ENCODE measurements around the gene BMP5.
A peak's percentile ranks its signal among the peaks of the same experiment; 100 is the strongest.

Gene BMP5

GRCh38 chr6:55870181-55870813 lies 5.1 kb downstream of the BMP5 start:
- no peak for DNase-seq

DNA sequence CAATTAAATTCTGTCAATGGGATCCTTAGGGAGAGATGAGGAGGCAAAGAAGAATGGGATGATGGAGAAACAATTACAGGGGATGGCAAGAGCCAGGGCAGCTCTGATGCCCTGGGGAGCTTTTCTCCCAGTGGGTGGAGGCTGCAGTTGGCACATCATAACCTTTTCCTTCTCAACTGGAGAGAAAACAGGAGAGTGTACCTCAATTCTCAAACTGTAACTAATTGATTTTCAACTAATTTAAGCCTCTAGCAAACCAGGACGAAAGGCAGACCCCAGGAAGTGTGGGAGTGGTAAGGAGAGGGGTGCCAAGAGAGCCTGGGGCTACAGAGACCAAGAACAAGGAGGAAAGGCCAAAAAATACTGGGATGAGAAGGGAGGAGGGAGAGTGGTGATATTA lies 5.7 kb downstream of the BMP5 start:
- no peak for DNase-seq

DNA sequence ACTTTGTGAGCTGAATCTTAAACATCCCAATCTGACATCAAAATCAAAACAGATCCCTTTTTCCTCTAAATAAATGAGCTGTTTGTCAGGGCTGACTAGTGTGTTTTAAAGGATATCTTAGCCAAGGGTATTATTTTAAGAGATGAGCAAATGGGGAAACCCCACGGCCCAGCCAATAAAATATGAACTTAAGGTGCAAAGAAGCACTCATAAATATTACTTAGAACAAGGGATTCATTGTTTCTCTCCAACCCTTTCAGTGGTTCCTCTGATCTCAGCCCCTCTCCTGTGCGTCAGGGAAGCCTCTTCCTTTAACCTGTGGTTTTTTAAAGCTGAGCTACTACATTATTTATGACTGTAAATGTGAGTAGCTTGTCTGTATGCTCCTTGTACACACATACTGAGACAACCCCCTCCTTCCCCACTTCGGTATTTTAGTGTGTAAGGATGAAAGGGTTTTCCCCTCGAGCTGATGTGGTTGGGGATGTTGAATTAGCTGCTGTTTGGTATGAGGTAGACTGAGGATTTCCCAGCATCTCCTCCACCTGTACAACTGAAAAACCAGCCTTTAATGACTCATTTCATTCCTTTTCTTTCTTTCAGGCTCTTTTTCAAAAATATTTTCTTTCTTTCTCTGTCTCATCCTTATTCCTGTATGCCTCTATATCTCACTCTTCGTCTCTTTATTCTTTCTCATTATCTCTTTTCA lies 6.5 kb downstream of the BMP5 start:
- no peak for DNase-seq

GRCh38 chr6:55868176-55868575 lies 7.2 kb downstream of the BMP5 start:
- DNase-seq: no peak

GRCh38 chr6:55866128-55866527 lies 9.3 kb downstream of the BMP5 start:
- no peak for DNase-seq

- no peak for DNase-seq
Measured at GRCh38 chr6:55853008-55854001, 22.1 kb downstream of the BMP5 start.

DNA sequence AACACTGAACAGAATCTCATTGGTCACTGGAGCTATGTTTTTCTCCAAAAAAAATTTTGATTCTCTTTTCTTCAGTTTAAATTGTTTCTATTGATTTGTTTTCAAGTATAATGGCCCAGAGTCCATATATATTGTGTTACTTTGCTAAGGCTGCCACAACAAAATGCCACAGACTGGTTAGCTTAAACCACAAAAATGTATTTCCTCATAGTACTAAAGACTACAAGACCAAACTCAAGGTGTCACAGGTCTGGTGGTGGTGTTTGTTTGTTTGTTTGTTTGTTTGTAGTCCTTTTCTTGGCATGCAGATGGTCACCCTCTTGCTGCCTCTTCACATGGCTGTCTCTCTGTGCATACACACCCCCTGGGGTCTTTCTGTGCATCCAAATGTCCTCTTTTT lies 34.0 kb downstream of the BMP5 start:
- DNase-seq: no peak

GRCh38 chr6:55839080-55839479 lies 36.3 kb downstream of the BMP5 start:
- no peak for DNase-seq

DNA sequence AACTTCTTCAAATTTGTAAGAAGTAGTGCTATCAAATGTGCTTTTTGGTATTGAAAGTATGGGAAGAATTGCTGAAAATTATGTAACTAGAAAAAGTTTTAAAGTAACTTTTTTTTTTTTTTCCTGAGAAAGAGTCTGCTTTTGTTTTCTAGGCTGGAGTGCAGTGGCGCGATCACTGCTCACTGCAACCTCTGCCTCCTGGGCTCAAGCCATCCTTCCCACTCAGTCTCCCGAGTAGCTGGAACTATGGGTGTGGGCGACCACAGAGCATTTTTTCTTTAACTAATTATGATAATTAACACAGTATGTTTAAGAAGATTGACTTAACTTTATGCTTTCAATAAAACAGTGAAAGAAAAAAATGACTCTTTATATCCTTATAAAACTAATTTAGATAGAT lies 38.4 kb downstream of the BMP5 start:
- DNase-seq: no peak

DNA sequence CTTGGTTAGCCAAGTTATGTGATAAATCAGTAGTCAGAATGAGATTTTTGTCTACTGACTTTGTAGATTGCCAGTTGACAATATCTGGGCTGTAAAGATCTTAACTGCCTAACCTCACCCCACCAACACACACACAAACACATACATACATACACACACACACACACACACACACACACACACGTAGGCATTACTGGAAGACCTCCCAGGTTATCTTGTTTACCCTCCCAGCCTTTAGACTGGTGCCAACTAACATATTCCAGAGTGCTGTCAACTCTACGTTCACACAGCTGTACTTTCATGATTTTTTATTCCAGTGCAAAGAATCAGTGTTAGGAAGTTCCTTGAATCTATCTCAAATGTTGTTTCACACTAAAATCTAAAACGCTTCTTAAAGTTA lies 38.9 kb downstream of the BMP5 start:
- DNase-seq: no peak

- no peak for DNase-seq
Measured at GRCh38 chr6:55835220-55835619, 40.2 kb downstream of the BMP5 start.

DNA sequence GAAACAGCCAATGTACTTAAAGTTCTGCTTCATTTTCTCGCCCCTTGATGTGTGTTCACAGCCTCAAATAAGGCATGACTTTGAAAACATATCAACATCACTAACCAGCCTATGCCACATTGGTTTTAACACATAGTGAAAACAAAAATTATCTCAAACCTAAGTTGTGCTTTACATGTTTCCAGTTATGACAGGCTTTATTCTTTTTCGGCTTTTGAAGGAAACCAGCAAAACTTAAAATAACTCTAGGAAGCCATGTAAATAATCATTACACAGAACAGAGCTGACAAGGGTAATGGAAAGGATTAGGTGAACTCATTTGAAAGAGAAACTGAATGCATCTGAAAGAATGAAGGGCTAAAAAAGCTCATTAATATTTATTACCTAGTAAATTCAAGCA lies 42.1 kb downstream of the BMP5 start:
- DNase-seq: no peak

DNA sequence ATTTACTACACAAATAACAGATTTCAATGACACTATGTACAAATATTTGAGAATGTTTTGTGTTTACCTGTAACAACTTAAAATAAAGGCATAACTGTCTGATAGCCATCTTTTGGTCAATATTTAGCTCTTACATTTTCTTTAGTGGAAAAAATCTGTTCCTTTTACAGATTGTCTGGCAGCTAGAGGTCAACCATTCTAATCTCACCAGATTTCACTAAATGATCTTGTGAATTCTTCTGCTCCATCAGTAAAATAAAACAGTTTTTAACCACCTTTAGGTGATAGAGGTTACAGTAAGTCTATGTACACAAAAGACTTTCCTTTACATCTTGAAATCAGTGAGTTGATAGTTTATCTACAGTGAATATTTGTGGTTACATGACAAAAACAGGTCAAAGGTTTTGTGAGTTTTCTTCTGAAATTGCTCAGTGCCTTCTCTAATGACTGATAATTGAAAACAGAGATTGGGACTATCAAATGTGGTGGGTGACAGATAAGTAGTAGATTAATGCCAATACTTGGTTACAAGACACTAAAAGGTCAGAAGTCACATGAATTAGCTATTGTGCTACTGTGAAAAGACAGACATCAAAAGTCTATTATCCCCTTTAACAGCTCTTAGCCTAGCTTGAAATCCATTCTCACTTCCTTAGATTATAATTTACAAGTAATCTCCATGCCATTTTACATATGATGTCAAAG lies 47.4 kb downstream of the BMP5 start:
- DNase-seq: no peak

GRCh38 chr6:55826941-55827340 lies 48.4 kb downstream of the BMP5 start:
- no peak for DNase-seq

GRCh38 chr6:55825402-55826051 lies 49.9 kb downstream of the BMP5 start:
- DNase-seq: no peak

DNA sequence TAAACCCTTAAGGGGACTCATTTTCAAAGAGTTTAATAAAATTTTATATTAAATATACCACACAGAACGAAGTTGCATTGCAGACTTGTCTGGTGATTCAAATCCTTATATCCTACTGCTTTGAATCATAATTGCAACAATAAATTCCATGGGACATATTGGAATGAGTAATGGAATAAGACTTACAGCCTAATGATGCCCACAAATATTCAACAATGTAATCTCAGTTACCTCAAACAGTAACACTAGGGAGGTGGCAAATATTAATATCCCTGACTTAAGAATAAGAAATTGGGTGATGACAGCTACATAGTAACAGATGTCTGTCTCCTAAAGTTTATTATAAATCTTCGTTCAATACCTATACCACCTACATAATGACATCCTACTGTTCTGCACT lies 52.6 kb downstream of the BMP5 start:
- DNase-seq: no peak

DNA sequence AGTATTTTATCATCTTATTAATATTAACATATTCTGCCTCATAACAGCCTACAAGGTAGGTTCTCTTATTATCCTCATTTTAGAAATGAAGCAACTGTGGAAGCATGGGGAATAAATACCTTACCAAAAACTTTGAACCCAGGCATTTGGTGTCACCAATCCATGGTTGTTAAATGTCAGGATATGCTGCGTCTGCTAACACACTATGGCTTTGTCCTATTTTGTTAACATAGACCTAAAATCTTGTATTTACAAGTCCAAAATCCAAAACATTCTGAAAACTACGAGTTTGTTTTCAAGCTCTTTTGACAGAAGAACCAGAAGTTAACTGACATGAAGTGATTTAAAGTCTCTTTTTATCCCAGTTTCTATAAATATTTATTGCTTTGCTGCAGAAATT lies 53.4 kb downstream of the BMP5 start:
- no peak for DNase-seq

DNA sequence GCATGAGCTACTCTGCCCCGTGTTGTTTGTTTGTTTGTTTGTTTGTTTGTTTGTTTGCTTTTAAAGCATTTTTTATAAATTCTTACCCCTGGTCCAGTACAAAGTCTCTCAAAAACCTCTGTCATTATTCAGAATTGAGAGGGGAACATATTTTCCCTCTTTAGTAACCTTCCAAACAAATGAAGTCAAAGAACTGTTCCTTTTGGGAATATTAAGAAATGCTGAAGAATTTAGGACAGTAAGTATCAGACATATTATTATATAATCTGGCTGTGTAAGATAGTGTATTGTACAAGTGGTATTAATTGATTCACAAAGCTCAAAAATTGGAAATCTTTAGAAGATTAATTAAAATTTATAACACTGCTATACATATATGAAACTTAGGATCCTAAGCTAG lies 54.7 kb downstream of the BMP5 start:
- no peak for DNase-seq

- no peak for DNase-seq
Measured at GRCh38 chr6:55819811-55820210, 55.6 kb downstream of the BMP5 start.

- DNase-seq: no peak
Measured at GRCh38 chr6:55818482-55818881, 56.9 kb downstream of the BMP5 start.

DNA sequence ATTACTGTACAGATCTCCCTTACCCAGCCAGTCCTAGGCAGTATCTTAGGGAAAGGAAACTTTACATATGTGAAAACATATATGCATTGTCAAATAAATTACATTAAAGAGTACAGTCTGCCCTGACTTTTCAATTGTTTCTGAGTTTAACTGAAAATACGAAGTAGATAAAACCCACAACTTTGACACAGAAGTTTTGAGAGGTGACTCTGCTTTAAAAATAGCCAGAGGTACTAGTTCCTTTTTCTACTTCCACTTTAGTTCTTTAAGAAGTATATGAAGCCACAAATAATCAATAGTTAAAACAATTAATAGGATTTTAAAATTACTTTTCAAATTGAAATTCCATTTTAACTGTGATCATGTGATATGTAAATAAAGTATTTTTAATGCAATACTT lies 62.9 kb downstream of the BMP5 start:
- DNase-seq: peak; percentile 22

- no peak for DNase-seq
Measured at GRCh38 chr6:55811074-55811473, 64.3 kb downstream of the BMP5 start.

GRCh38 chr6:55802259-55802658 lies 73.1 kb downstream of the BMP5 start:
- no peak for DNase-seq

All from OCI-M1 (cell line).